ENCODE data around the gene FOXO3. TPM values are rescaled to one million over a fixed set of nuclear protein-coding genes. Genes with fewer than 3 reads are reported as not detected.

Gene FOXO3
- total RNA-seq, 4 donors from 2014 or later, result 52.3 to 71.2 (median 61.3) TPM

GRCh38 chr6:108579328-108579721 lies 18.6 kb downstream of the FOXO3 start:
- H3K27me3 ChIP-seq, result no peaks in the 10 kb centered on the region
- no peaks in the 10 kb centered on the region for H3K36me3 ChIP-seq
- no peak overlapping the region for H3K4me3 ChIP-seq
- TF ChIP-seq POLR2A (IDR thresholded peaks at IDR 0.05) (no peak), CTCF (IDR thresholded peaks at IDR 0.05) (no peak)
- intact Hi-C loops (cut with DNase I; ENCODE audit: low total_unique reads), result no loop called here
- DNase-seq, result no peak
- H3K27ac ChIP-seq, result peak overlapping the region; percentile 79 to 93
- H3K4me1 ChIP-seq, result peaks cover 37 to 47% of the 10 kb centered on the region in 2 donors
- no peaks in the 10 kb centered on the region for H3K9me3 ChIP-seq

- intact Hi-C loops (cut with DNase I; ENCODE audit: low total_unique reads), result no loop called here
Measured at GRCh38 chr6:108580646-108581045, 19.9 kb downstream of the FOXO3 start.

DNA sequence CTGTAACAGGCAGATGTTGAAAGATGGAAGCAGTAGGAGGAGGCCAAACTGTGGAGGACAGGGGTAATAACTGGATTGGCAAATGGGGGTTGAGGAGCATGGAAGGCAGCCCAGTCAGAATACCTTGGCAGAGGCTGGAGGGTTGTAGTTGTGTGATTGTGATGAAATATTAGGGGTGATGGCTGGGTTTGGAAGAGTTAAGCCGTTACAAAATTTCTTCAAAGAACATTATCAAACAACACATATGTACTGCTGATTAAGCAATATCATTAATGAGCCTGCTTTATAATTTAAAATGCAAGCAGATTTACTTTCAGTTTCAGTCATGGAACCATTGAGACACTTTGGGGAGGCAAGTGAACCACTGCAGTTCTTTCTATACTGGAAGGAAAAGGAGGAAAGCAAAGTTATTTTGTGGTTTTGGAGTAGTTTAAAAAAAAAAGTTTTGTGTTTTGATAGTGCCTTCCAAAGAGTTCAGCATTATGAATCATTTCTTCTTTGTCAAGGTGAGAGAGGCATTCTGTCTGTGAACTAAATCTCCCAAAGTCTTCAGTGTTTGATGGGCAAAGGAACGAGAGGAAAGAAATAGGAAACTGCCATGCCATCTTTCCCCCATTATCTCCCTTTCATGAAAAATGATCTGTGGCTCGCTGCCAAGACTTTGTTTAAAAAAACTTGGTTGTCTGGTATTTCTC lies 20.7 kb downstream of the FOXO3 start:
- Histone ChIP-seq H3K4me3 (peak overlapping the region in 1 of 2 donors; percentile 12), H3K27ac (peak overlapping the region; percentile 79 to 93), H3K36me3 (no peaks in the 10 kb centered on the region), H3K9me3 (no peaks in the 10 kb centered on the region), H3K27me3 (no peaks in the 10 kb centered on the region), H3K4me1 (peaks cover 37 to 49% of the 10 kb centered on the region in 2 donors)
- intact Hi-C loops (cut with DNase I; ENCODE audit: low total_unique reads), result no loop called here
- peak; percentile 79 to 80 for DNase-seq
- TF ChIP-seq POLR2A (IDR thresholded peaks at IDR 0.05) (no peak), CTCF (IDR thresholded peaks at IDR 0.05) (no peak)

More at GRCh38 chr6:108580646-108581045, 19.9 kb downstream of the FOXO3 start:
- Histone ChIP-seq H3K4me1 (peaks cover 43% of the 10 kb centered on the region in 2 donors), H3K9me3 (no peaks in the 10 kb centered on the region), H3K27me3 (no peaks in the 10 kb centered on the region), H3K27ac (peak overlapping the region; percentile 79 to 93), H3K36me3 (no peaks in the 10 kb centered on the region), H3K4me3 (no peak overlapping the region)
- no peak for TF ChIP-seq POLR2A (IDR thresholded peaks at IDR 0.05)
- no peak for TF ChIP-seq CTCF (IDR thresholded peaks at IDR 0.05)
- no peak for DNase-seq

GRCh38 chr6:108581932-108582475 lies 21.3 kb downstream of the FOXO3 start:
- DNase-seq, result no peak
- H3K4me3 ChIP-seq, result peak overlapping the region in 1 of 2 donors; percentile 12
- no peaks in the 10 kb centered on the region for H3K27me3 ChIP-seq
- H3K36me3 ChIP-seq, result no peaks in the 10 kb centered on the region
- H3K27ac ChIP-seq, result peak overlapping the region; percentile 79 to 93
- H3K4me1 ChIP-seq, result peaks cover 35 to 49% of the 10 kb centered on the region in 2 donors
- TF ChIP-seq POLR2A (IDR thresholded peaks at IDR 0.05) (no peak), CTCF (IDR thresholded peaks at IDR 0.05) (no peak)
- intact Hi-C loops (cut with DNase I; ENCODE audit: low total_unique reads), result no loop called here
- H3K9me3 ChIP-seq, result no peaks in the 10 kb centered on the region

DNA sequence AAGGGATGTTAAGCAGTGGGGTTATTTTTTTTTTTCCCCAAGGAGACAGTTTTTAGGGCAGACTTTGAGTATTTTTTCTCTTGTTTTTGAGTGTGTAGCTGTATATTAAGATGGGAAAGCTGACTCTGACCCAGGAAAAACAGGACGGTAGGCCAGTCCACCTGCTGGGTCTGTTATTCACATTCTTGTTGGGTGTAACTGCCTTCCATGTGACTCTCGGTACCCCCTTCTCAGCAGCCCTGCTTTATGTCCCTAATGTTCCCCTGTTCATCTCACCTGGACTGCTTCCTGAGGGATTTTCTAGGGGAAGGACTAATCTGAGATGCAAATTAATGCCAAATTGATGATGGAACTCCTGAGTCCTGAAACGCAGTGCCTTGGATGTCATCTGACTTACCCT lies 21.9 kb downstream of the FOXO3 start:
- Histone ChIP-seq H3K27ac (peak overlapping the region; percentile 79 to 93), H3K9me3 (no peaks in the 10 kb centered on the region), H3K36me3 (no peaks in the 10 kb centered on the region), H3K4me1 (peaks cover 31 to 52% of the 10 kb centered on the region in 2 donors), H3K27me3 (no peaks in the 10 kb centered on the region), H3K4me3 (no peak overlapping the region)
- TF ChIP-seq POLR2A (IDR thresholded peaks at IDR 0.05) (no peak), CTCF (IDR thresholded peaks at IDR 0.05) (no peak)
- intact Hi-C loops (cut with DNase I; ENCODE audit: low total_unique reads), result no loop called here
- DNase-seq, result no peak

Data from uterus (tissue), 4 donors.